ENCODE data around the gene BCS1L.

BCS1L gene

GRCh38 chr2:218659988-218660358 is 490 bp downstream of the BCS1L start:
- DNase-seq (ENCODE audit: low spot score): no peak

GRCh38 chr2:218662377-218662776 is 2.9 kb downstream of the BCS1L start:
- DNase-seq (ENCODE audit: low spot score): no peak

GRCh38 chr2:218662827-218663226 is 3.3 kb downstream of the BCS1L start:
- no peak for DNase-seq (ENCODE audit: low spot score)

- no peak for DNase-seq (ENCODE audit: low spot score)
Measured at GRCh38 chr2:218663901-218664300, 4.4 kb downstream of the BCS1L start.

GRCh38 chr2:218664653-218665052 is 5.2 kb downstream of the BCS1L start:
- DNase-seq (ENCODE audit: low spot score): no peak

- no peak for DNase-seq (ENCODE audit: low spot score)
Measured at GRCh38 chr2:218671097-218671653, 11.7 kb downstream of the BCS1L start.

- peak; percentile 88 for DNase-seq (ENCODE audit: low spot score)
Measured at GRCh38 chr2:218671654-218672566, 12.4 kb downstream of the BCS1L start, which contains the start of the genes RNF25 and STK36. TSS of gene RNF25 (minus strand) at chr2:218672002. CDS start at chr2:218671970, 32 bp downstream. TSS of gene STK36 (plus strand) at chr2:218672086. CDS start at chr2:218672830, 744 bp downstream.

- no peak for DNase-seq (ENCODE audit: low spot score)
Measured at GRCh38 chr2:218679119-218679518, 19.6 kb downstream of the BCS1L start.

GRCh38 chr2:218680061-218680460 is 20.6 kb downstream of the BCS1L start:
- no peak for DNase-seq (ENCODE audit: low spot score)

GRCh38 chr2:218687400-218688060 is 28.0 kb downstream of the BCS1L start:
- peak; percentile 77 for DNase-seq (ENCODE audit: low spot score)

GRCh38 chr2:218691234-218691633 is 31.8 kb downstream of the BCS1L start:
- DNase-seq (ENCODE audit: low spot score): no peak

- no peak for DNase-seq (ENCODE audit: low spot score)
Measured at GRCh38 chr2:218694405-218695145, 35.1 kb downstream of the BCS1L start.

GRCh38 chr2:218698885-218699284 is 39.4 kb downstream of the BCS1L start:
- DNase-seq (ENCODE audit: low spot score): no peak

GRCh38 chr2:218701806-218702205 is 42.3 kb downstream of the BCS1L start:
- no peak for DNase-seq (ENCODE audit: low spot score)

- no peak for DNase-seq (ENCODE audit: low spot score)
Measured at GRCh38 chr2:218703341-218703740, 43.9 kb downstream of the BCS1L start.

- no peak for DNase-seq (ENCODE audit: low spot score)
Measured at GRCh38 chr2:218708086-218708485, 48.6 kb downstream of the BCS1L start.

GRCh38 chr2:218709908-218710307 is 50.4 kb downstream of the BCS1L start:
- DNase-seq (ENCODE audit: low spot score): peak; percentile 27

GRCh38 chr2:218710334-218710686 is 50.8 kb downstream of the BCS1L start:
- DNase-seq (ENCODE audit: low spot score): no peak

- peak; percentile 95 for DNase-seq (ENCODE audit: low spot score)
Measured at GRCh38 chr2:218710687-218711549, 51.4 kb downstream of the BCS1L start, which contains the start of gene TTLL4. TSS of gene TTLL4 (plus strand) at chr2:218710835. CDS start at chr2:218737677, 26,842 bp downstream.

GRCh38 chr2:218711550-218711929 is 52.1 kb downstream of the BCS1L start:
- DNase-seq (ENCODE audit: low spot score): no peak
